Spleen (tissue), 7 donors: ENCODE results near the gene TSPO.

Source experiments
- POLR2A ChIP-seq, 3 donors: fragments of 450-650 bp; IDR thresholded peaks; one replicate each; pipeline ENCODE4 v1.5.1; 2017; ENCODE audit warnings: antibody characterized with exemption in 3 of 3, mild to moderate bottlenecking in 1 of 3
- TF ChIP-seq, protein P1 (sequence below), 11 experiments: fragments of 200-600 bp in 7 of 11; fragments of 450-650 bp in 4 of 11; sonication (generic) in 4 of 11; IDR thresholded peaks in 8 of 11; conservative IDR thresholded peaks in 3 of 11; 1 replicate in 7 of 11; 2 replicates in 4 of 11; pipeline versions ENCODE4 v1.4.0 to v1.8.0; 2016 to 2021; ENCODE audit warnings: antibody characterized with exemption in 11 of 11, inconsistent platforms in 4 of 11, mild to moderate bottlenecking in 1 of 11
- donor health status: DM: no; HTN: no; CAD: no; lungs with moderate emphysema.
- donor health status: DM: no; HTN: no; CAD: no.
- donor health status: DM: no; HTN: no; CAD: no.

DNA sequence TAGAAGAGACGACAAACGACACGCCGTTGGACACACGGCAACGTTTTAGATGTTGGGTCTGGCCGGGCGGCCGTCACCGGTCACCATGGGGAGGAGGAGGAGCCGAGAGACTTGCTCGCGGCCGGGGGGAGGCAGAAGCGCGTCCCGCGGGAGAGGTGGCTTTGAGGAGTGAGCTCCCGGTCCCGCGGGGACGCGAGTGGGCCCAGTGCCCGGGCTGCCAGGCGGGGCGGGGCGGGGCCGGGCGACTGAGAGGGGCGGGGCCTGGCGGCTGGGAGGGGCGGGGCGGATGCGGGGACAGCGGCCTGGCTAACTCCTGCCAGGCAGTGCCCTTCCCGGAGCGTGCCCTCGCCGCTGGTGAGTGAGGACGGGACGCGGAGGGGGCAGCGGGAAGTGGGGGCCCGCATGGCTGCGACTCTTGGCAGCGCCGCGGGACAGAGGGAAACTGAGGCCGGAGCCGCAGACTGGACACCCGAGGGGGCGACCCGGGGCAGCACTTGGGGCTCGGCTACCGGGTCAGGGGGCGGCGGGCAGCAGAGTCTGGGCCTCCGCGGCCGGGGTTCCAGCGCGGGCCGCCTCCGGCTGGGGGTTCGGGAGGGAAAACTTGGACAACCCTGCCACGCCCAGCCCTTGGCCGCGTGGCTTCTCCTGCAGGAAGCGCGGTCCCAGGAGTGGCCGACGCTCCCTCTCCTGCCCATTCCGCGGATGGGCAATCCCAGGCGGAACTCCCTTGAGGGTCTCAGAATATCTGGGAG, at the start of gene TSPO:
- no peak for TF ChIP-seq POLR2A (IDR thresholded peaks at IDR 0.05)
- TF ChIP-seq, protein P1, sequence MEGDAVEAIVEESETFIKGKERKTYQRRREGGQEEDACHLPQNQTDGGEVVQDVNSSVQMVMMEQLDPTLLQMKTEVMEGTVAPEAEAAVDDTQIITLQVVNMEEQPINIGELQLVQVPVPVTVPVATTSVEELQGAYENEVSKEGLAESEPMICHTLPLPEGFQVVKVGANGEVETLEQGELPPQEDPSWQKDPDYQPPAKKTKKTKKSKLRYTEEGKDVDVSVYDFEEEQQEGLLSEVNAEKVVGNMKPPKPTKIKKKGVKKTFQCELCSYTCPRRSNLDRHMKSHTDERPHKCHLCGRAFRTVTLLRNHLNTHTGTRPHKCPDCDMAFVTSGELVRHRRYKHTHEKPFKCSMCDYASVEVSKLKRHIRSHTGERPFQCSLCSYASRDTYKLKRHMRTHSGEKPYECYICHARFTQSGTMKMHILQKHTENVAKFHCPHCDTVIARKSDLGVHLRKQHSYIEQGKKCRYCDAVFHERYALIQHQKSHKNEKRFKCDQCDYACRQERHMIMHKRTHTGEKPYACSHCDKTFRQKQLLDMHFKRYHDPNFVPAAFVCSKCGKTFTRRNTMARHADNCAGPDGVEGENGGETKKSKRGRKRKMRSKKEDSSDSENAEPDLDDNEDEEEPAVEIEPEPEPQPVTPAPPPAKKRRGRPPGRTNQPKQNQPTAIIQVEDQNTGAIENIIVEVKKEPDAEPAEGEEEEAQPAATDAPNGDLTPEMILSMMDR (IDR thresholded peaks at IDR 0.05 in 8 of 11, conservative IDR thresholded peaks at IDR 0.05 in 3 of 11) = no peak
